DMS 273 (cell line): ENCODE measurements around the gene NR5A2.

Experiments used
- DNase-seq: peaks from one replicate; lab custom pipeline; 2025; ENCODE audit not compliant: unreplicated experiment; lab: John Stamatoyannopoulos, UW

The NR5A2 gene

GRCh38 chr1:200118779-200119505 lies 91.4 kb downstream of the NR5A2 start:
- no peak for DNase-seq

DNA sequence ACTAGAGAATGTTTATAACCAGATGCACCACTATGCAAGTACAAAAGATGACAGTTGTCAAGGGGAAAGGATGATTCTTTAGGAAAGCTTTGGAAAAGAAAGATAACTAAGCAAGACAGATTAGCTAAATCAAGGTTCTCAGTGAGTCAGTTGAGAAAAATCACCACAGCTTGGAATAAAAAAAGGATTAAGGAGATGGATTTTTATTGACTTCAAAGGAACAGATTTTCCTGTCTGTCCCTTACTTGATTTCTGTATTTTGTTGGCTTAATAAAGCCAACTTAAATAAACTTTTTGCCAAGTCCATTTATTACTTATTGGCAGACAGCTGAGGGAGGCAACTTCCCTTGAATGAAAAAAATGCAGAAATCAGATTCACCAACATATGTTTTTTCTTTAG lies 93.9 kb downstream of the NR5A2 start:
- DNase-seq: no peak

GRCh38 chr1:200124309-200124708 lies 96.8 kb downstream of the NR5A2 start:
- DNase-seq: no peak

- no peak for DNase-seq
Measured at GRCh38 chr1:200128081-200128480, 100.6 kb downstream of the NR5A2 start.

GRCh38 chr1:200128944-200129879 lies 101.7 kb downstream of the NR5A2 start:
- DNase-seq: no peak

- DNase-seq: no peak
Measured at GRCh38 chr1:200130552-200130951, 103.0 kb downstream of the NR5A2 start.

DNA sequence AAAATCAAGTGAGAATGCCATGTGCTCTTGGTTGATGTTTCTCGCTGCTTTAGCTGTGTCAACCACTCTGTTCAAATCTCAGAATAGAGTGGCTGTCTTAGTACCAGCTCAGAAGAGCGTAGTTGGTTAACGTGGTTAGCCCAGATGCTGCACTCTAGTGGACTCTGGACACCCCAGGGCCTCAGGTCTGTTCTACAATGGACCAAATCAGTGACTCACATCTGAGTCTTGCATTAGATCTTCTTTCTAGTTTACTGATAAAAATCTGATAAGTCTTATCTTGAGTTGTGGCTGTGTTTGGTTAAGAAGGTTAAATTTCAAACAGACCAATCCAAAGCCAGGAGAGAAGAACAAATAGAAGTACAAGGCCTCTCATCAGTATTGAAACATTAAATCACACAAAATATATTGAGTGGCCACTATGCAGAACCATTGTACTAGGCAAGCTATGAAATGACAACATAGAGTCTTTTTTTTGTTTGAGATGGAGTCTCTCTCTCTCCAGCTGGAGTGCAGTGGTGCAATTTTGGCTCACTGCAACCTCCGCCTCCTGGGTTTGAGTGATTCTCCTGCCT lies 104.1 kb downstream of the NR5A2 start:
- DNase-seq: no peak

DNA sequence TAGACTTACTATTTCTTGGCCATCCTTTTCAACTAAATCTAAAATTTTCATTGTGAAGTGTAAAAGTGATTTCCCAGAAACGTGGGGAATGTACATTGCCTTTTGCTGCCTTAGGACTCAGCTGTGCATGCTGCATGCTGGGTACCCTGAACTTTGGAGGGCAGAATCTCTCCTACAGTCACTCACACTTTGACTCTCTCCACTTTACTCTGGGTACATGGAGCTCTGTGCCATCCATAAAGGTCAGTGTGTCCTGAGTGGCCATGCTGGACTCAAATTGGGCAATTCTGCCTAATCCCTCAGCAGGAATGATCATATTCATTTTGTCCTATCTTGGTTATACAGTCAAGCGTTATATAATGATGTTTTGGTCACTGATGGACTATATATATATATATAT lies 105.6 kb downstream of the NR5A2 start:
- no peak for DNase-seq

- no peak for DNase-seq
Measured at GRCh38 chr1:200134116-200134515, 106.6 kb downstream of the NR5A2 start.

DNA sequence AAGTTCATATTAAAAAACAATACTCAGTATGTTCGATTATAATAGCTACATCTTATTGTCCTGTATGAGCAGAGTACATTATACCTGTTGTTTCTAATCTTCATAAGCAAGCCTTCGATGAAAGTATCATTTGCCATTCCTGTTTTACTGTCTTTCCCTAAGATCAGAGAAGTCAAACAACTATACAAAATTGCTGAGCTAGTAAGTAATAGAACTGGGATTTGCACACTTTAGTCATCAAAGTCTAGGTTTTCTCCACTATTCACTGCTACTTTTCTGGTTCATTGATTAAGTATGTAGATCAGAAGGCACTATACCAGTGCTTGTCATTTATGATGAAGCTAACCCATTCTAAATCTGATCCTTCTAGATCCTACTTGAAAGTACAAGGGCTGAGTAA lies 108.9 kb downstream of the NR5A2 start:
- no peak for DNase-seq

DNA sequence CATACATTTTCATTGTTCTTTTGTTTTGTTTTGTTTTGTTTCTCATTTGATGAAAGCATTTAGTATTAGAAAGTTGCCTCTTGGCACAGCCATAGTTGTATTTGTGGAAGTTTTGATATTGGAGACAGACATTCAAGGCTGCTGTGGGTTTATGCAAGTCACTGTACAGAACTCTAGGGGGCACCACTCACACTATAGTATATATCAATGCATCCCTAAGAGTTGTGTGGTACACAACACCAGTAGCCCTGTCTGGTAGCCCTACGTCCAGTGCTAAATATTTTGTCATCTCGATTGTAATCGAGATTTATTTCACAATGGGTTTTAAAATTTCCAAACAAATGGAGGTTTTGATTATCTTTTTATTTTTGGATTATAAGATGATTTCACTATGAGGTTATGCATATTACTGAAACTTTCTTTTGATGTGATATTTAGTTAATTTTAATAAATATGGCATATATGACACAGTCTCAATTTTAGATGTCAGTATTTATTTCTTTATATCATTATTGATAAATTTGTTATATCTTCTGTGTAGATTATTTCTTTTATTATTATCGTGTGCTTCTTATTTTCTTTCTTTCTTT lies 112.2 kb downstream of the NR5A2 start:
- DNase-seq: peak; percentile 79

DNA sequence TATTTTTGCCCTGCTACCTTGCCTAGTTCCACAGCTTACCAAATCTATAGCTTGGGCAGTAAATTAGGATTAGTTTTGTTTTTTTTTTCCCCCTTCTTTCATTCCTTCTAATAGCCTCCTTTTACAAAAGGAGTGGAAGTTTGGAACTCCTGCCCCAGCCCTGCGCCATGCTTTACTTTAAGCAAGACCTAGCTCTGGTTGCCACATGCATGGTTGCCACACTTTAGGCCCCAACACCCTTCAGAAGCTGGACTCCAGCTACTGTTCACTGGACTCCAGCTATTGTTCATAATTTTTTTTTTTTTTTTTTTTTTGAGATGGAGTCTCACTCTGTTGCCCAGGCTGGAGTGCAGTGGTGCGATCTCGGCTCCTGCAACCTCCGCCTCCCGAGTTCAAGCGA lies 115.8 kb downstream of the NR5A2 start:
- DNase-seq: no peak

DNA sequence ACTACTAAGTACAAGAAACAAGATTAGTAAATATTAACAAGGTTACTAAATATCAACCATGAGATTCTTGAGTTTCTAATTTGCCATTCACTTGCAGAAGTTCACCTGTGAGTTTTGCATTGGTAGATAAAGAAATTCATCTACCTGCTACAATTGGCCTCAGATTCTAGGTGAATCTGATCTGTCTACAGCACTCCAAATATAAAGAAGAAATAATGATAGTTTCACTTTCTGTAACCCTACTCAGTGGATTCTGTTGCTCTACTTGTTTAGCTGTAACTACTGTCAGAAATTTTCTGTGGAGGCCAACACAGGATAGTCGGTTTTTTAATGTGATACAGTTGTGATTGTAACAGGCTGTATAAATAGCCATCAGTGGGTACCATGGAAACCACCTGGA lies 118.6 kb downstream of the NR5A2 start:
- DNase-seq: no peak

GRCh38 chr1:200147094-200147493 lies 119.6 kb downstream of the NR5A2 start:
- DNase-seq: no peak

- DNase-seq: no peak
Measured at GRCh38 chr1:200147742-200148141, 120.2 kb downstream of the NR5A2 start.

DNA sequence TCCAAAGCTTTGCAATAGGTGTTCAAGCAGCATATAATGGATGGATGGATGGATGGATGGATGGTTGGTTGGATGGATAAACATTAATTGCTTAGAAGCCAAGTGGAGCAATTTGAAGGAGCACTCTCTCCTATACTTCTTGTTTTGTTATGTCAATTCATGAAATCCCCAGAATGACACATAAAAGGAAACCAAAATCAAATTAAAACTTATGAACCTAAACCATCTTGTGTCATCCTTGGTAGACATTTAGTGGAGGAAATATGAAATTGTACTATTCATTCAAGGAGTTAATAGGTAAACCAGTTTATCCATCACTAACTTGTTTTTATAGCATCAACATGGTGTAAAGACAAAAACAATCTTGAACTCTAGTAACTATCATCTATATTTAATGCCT lies 122.5 kb downstream of the NR5A2 start:
- no peak for DNase-seq

GRCh38 chr1:200150721-200151120 lies 123.2 kb downstream of the NR5A2 start:
- no peak for DNase-seq

DNA sequence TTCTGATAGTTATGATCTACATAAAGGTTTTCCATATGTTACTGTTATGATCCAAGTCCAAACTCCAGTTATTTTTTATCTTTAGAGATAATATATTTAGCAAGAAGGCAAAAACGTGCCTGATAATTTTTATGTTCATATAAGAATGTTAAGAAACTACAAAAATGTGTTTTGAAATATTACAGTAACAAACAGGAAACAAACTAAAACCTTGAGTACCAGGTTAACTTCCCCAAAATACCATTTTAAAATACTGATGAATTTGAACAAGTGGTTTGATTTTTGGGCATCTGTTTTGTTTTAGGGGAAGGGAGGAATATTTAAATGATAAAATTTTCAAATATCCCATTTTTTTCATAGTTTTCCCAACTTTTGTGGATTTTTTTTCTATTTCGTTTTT lies 124.8 kb downstream of the NR5A2 start:
- DNase-seq: no peak

- DNase-seq: peak; percentile 8
Measured at GRCh38 chr1:200153277-200154055, 126.0 kb downstream of the NR5A2 start.

DNA sequence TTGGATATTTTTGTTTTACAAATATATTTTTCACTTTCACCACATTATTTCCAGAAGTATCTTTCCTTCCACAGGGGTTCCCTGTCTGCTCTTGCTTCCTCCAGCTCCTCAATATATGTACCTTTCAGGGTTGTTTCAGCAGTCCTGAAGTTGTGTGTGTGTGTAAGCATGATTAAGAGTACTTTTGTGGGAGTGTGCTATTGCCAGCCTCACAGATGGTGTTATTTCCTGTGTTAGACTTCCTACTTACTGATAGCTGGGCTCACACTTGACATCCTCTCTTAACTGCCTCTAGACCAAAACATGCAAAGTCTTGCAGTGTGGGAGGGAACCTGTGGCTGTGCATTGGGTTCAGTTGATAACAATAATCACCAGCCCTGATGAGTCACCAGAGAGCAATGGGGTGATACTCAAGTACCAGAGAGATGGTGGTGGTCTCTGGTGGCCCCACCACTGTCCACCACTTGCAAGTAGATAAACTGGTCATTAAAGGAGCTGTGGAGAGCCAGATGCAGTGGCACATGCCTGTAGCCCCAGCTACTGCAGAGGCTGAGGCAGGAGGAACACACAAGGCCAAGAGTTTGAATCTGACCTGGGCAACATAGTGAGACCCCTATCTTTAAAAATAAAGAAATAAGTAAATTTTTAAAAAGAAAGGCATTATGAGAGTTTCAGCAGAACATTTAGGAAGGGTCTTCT lies 126.7 kb downstream of the NR5A2 start:
- DNase-seq: peak; percentile 36
